GM19035 (cell line): ENCODE data around the gene PRPF31.
"Not testable (repeated sequence)": the region's sequence is repeated elsewhere in the genome, so short reads cannot be mapped to it uniquely, and the experiment has no call there.

Experiments
- ATAC-seq: cut with Tn5 transposase; IDR thresholded peaks from one replicate; pipeline ENCODE4 v1.9.1; 2021; ENCODE audit not compliant: unreplicated experiment

Gene PRPF31

DNA sequence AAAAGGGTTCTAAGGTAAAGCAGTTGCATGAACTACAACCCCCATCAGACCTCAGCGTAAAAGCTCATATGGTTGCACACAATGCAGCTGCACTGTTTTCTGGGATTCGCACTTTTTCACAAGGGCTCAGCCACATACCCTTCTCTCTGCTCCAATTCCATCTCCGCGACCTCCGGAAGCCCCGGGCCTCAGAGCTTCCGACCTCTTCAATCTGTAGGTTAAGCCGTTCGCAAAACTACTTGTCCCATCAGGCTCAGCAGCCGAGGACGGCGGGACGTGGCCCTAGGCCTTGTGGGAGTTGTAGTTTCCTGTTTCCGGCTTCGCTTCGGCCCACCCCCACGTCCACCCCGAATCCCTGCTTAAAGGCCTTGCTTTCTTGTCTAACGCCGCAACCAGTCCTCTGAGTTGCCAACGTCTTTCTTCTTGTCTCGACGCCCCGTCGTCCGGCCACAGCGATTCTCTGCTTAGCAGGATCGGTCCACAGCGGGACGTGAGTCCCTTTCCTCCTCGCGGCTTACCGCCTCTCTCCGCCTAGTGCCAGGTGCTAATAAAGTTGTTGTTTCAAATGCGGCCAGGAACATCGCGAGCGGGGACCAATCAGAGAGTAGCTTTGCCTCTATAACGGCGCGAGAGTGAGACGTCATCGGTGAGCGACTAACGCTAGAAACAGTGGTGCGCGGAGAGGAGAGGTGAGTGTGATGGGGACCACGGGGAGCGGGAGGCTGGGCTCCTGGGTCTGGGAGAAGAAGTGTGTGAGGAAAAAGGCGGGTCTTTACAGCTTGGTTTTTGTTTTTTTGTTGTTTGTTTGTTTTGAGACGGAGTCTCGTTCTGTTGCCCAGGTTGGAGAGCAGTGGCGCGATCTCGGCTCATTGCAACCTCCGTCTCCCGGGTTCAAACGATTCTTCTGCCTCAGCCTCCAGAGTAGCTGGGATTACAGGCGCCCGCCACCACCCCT is at the start of gene PRPF31, which contains the start of gene TFPT:
Gene PRPF31, plus strand, starts transcription at position 646 of the 955 bp plus-strand sequence. CDS start 2,525 bp downstream, outside the sequence.
Gene TFPT, minus strand, starts transcription at position 549 of the 955 bp plus-strand sequence. Its CDS starts 388 bp downstream, at position 161.
- peak; percentile 86 for ATAC-seq

GRCh38 chr19:54069470-54069869 is 46.1 kb upstream of the PRPF31 start:
- ATAC-seq: no peak

DNA sequence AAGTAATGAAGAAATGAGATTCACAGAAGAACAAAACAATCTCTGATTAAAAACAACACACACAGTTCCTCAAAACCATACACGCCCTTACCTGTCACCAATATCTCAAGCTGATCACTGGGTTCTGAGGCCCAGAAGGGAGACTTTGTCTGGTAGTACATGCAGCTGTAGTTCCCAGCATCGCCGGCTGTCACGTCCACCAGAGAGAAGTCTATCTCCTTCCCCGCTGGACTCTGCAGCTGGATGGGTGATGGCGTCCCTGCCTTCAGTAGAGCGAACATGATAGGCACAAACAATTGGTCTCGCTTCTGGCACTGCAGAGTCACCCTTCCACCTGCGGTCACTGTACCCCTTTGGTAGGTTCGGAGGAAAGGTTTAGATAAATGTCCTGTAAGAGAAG is 41.7 kb upstream of the PRPF31 start:
- no peak for ATAC-seq

DNA sequence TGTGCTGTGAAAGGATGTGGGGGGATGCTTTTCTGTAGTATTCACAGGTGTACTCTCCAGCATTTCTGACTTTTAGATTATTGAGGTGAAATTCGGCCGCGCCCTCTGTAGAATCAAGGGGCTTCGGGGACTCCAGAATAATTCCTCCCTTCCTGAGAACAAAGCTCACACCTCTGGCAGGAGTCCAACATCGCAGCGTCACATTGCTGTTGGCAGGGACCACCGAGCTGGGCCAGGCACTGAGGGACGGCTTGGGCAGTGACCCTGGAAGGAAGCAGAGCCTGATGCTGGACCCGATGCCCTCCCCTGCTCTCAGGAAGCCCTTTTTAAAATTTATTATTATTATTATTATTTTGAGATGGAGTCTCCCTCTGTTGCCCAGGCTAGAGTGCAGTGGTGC is 40.7 kb upstream of the PRPF31 start:
- no peak for ATAC-seq

DNA sequence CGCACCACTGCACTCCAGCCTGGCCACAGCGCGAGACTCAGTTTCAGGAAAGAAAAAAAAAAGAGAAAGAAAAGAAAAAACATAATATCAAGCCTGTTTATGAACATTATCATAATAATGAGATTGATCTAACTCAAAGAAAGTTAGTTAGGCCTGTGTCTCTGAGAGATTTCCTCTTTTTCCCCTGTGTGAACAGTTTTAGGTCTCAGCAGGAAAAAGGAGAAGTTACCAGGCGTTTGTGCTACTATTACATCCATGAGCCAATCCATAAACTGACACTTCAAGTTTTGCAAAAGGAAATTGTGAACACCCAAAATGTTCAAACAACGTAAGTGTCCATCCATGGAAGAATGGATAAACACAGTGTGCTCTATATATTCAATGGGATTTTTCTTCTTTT is 38.2 kb upstream of the PRPF31 start:
- ATAC-seq: no peak

GRCh38 chr19:54081032-54081431 is 34.5 kb upstream of the PRPF31 start, which contains the start of gene TARM1:
TARM1 (minus strand) TSS chr19:54081365; CDS start chr19:54081340, 25 bp downstream.
- no peak for ATAC-seq

DNA sequence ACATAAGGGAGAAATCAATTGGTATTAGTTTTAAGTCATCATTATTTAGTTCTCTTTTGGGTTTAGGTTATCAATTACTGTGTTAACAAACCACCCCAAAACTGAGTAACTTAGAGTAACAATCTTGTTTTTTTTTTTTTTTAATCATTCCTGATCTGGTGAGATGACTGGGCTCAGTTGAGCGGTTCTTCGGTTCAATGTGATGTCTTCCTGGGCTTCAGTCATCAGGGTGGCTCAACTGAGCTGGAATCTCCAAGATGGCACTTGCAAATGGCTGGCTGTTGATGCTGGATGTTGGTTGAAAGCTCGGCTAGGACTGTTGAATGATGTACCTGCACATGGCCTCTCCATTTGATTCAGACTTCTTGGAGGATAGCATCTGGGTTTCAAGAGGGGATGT is 31.1 kb upstream of the PRPF31 start:
- no peak for ATAC-seq

DNA sequence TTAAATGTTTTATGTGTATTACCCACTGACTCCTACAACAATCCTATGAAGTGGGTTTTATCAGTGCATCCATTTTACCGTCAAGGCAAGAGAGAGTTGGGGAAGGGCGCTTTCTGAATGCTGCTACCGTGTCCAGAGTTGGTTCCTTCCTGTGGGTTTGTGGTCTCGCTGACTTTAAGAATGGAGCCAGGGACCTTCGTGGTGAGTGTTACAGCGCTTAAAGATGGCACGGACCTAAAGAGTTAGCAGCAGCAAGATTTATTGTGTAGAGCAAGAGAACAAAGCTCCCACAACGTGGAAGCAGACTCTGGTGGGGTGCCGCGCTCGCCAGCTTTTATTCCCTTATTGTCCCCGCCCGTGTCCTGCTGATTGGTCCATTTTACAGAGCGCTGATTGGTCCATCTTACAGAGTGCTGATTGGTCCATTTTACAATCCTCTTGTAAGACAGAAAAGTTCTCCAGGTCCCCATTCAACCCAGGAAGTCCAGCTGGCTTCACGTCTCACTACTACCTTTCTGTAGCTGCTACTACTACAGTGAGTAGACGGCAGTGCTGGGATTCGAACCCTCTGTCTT is 21.0 kb upstream of the PRPF31 start:
- no peak for ATAC-seq

DNA sequence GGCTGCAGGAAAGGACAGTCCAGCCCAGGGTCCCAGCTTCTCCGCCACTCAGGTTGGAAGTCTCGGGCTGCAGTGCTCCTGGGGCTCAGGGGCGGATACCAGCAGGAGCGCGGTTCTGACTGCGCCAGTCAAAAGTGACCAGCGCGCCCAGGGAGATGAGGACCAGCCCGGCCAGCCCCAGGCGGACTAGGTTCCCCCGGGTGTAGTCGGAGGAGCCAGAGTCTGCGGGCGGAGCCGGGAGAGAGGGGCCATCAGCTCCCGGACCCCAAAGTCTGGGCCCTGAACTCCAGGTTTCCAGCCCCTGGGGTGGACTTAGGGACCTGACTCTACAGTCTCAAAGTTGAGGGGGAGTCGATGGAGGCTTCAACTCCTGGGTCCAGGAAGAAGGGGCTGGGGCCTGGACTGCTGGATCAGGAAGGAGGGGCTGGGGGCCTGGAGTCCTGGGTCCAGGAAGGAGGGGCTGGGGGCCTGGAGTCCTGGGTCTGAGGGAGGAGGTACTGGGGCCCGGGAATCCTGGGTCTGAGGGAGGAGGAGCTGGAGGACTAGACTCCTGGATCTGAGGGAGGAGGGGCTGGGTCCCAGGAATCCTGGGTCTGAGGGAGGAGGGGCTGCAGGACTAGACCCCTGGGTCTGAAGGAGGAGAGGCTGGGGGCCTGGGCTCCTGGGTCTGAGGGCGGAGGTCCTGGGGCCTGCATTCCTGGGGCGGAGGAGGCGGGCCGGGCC is 20.3 kb upstream of the PRPF31 start:
- ATAC-seq: no peak

DNA sequence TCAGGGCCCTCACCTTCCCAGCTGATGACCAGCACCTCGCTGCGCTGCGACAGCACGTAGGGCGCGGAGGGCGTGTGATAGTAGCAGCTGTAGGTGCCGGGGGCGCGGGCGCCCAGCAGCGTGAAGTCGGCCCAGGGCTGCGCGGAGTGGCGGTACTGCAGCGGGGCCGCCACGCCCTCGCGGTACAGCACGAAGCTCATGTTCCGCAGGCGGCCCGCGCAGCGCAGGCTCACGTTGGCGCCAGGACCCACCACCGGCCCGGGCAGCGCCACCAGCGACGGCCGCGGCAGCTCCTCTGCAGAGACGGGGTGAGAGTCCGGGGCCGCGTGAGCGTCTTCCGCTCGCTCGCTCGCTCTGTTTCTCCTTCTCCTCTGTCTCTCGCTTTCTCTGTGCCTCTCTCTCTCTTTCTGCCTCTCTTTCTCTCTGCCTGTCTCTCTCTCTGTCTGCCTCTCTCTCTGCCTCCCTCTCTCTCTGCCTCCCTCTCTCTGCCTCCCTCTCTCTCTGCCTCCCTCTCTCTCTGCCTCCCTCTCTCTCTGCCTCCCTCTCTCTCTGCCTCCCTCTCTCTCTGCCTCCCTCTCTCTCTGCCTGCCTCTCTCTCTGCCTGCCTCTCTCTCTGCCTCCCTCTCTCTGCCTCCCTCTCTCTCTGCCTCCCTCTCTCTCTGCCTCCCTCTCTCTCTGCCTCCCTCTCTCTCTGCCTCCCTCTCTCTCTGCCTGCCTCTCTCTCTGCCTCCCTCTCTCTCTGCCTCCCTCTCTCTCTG is 19.5 kb upstream of the PRPF31 start:
- ATAC-seq: not testable (repeated sequence)

DNA sequence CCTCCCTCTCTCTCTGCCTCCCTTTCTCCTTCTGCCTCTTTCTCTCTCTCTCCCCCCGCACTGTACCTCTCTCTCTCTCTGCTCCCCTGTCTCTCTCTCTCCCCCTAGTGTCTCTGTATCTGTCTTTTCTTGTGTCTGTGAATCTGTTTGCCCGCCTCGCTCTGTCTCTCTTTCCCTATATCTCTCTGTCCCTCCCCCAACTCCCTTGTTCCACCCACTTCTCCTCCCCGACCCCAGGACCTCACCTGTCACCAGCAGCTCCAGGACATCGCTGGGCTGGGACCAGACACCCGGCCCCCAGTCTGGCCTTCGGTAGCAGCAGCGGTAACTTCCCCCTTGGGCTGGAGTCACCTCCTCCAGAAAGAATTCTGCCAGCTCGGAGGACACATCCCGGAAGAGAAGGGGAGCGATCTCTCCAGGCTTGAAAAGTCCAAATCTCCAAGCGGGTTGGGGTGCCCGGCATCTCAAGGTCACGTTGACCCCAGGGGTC is 18.9 kb upstream of the PRPF31 start:
- ATAC-seq: no peak

DNA sequence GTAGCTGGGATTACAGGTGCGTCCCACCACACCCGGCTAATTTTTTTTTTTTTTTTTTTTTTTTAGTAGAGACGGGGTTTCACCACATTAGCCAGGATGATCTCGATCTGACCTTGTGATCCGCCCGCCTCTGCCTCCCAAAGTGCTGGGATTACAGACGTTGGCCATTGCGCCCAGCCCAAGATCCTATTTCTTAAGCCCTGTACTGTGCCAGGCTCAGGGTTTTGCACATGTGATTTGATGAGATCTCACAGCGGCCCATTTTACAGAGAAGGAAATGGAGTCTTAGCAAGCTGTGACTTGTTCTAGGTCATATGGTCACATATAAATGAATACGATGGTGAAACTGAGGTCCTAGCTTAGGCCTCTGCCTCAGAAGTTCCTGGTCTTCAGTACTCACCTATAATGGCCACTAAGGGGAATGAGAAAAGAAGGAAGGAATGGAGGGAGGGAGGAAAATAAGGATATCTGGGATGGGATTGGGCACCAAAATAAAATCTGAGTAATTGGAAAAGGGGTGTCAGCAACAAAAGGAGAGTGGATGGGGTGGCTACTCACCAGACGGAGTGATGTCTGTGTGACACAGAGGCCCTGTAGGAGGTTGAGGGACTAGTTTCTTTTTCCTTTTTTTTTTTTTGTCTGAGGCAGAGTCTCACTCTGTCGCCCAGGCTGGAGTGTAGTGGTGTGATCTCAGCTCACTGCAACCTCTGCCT is 16.2 kb upstream of the PRPF31 start:
- ATAC-seq: no peak

DNA sequence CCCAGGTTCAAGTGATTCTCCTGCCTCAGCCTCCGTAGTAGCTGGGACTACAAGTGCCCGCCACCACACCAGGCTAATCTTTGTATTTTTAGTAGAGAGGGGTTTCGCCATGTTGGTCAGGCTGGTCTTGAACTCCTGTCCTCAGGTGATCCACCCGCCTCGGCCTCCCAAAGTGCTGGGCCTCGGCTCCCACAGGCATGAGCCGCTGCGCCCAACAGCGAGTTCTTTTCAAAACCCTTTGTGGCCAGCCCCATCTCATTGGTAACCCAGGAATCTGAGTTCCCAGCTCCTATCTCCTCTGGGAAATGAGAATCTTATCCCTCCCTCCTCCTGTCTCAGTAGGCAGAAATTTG is 15.7 kb upstream of the PRPF31 start:
- not testable (repeated sequence) for ATAC-seq

DNA sequence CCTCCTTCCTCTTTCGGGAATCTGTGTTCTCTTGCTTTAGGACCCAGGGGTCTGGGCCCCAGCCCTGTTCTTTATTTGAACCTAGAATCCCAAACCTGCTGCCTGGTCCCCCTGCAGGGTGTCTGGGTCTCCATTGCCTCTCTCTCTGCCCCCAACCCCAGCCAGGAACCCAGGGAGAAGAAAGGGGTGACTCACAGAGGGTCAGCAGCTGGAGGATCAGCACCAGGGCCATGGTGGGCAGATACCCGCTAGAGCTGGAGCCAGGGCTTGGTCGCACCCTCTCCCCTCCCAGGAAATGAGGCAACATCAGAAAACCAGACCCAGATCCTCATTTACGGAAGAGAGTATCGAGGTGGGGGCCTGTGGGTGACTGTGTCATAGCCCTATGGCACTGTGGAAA is 15.0 kb upstream of the PRPF31 start, which contains the start of gene OSCAR:
Gene OSCAR, minus strand, starts transcription at position 243 of the 400 bp plus-strand sequence. Its CDS starts 11 bp downstream, at position 232.
- ATAC-seq: no peak

GRCh38 chr19:54102421-54103169 is 13.0 kb upstream of the PRPF31 start, which contains the start of gene NDUFA3:
NDUFA3 (plus strand) TSS chr19:54102855; CDS start chr19:54102879, 24 bp downstream.
- ATAC-seq: peak; percentile 94

- ATAC-seq: no peak
Measured at GRCh38 chr19:54104998-54105715, 10.4 kb upstream of the PRPF31 start.

- ATAC-seq: no peak
Measured at GRCh38 chr19:54105796-54106195, 9.8 kb upstream of the PRPF31 start.

GRCh38 chr19:54106716-54107115 is 8.8 kb upstream of the PRPF31 start:
- ATAC-seq: no peak
